Hematopoietic multipotent progenitor cell (in vitro differentiated cells): ENCODE data around the gene BTBD10. TPM values are rescaled to one million over a fixed set of nuclear protein-coding genes. Genes with fewer than 3 reads are reported as not detected.

Source experiments
- DNase-seq, 3 donors: peaks; one replicate each; pipeline ENCODE4 v3.0.0-alpha.2; 2011 to 2015; ENCODE audit warnings: low read depth in 2 of 3, low spot score in 2 of 3
- total RNA-seq: library from RNA; depleted of rRNA; stranded (reverse); fragments of >200 nt; gene quantifications from one replicate; pipeline ENCODE4 v1.2.3, GENCODE V29; 2012

Gene BTBD10
- total RNA-seq, result 15.1 TPM

DNA sequence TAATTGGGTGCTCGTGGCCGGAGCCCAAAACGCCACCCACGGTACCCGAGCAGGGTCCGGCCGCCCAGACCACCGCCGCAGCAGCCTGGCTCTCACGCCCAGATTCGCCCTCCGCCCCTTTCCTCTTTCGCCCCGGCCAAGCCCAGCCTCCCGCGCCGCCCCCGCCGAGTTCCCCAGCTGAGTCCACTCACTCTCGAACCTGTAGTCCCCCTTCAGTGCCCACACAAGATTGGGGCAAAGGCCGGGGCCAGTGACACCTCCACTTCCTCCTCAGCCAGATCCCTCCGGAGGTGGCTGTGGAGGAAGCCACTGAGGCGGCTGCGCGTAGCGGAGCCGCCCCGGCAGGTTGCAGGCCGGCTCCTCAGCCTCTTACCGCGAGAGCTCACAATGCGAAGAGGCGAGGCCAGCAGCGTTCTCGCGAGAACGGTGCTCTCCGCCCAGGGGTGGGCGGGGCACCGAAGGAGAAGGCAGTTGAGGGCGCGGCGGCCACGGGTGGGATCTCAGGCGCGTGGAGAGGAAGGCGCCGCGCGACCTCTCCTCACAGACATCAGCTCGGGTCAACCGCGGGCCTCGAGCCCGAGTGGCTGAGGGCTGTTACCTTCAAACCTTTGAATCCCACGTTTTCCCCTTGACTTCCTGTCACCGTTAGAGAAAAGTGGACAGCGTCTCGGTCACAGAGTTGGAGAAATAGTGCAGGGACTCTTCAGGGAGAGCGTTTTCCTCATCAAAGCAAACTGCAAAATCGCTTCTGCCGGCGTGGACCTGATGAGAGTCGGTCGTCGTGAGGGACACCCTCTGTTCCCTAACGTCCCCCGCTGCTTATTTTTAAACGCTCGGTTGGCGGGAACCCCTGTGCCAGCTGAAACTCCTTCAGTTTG lies at the start of gene BTBD10:
TSS of gene BTBD10 (minus strand) at position 322 of the 878 bp plus-strand sequence. CDS start 18,098 bp downstream, outside the sequence.
- DNase-seq, result peak; percentile 90 to 98 (median 97)

DNA sequence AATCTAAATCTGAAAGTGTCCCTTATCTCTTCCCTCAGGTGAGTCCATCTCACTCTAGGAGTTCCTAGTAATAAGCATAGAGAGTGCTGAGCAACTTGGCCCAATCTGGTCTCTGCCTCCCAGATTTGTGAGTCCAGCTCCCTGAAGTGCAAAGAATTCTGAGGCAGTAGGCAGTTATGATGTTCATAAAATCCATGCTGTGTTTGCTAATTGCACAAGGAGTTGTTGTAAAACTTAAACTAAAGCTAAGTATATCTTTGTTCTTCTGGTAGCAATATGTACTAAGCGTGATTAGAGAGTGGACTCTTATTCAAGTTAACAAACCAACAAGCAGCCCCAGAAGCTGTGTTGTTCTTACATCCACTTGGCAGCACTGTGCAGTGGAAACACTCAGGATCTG lies 40.4 kb upstream of the BTBD10 start:
- no peak for DNase-seq

DNA sequence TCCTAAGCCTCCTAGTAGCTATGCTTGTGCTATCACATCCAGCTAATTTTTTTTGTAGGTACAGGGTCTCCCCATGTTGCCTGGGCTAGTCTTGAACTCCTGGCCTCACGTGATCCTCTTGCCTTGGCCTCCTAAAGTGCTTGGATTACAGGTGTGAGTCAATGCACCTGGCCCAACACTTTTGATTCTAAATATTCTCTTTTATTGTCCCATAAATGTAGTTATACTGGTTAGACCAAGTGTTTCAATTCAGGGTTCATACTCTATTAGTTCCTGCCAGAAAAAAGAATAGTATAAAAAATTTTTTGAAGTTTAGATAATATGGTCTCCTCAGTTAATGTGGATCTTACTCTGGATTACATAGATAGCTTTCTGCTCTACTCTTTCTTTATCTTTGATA lies 39.5 kb upstream of the BTBD10 start:
- no peak for DNase-seq

DNA sequence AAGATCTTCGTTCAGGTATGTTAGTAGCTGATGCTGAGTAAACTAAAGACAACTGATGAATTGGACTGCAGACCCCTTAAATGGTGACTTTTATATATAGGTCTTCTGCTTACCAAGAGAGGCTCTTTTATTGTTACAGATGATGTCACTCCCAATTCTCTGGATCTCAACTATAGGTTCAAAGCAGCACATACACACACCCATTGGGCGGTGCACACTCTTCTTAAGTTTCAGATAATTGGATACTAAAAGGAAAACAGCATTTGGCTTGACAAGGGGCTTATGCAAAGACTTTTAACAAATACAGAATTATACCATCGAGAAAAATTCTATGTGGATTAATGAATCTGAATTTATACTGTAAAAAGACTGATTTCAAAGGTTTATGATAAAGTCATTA lies 32.9 kb upstream of the BTBD10 start, which contains the start of gene PTH:
TSS of gene PTH (minus strand) at position 69 of the 400 bp plus-strand sequence. CDS start 3,142 bp downstream, outside the sequence.
- no peak for DNase-seq

DNA sequence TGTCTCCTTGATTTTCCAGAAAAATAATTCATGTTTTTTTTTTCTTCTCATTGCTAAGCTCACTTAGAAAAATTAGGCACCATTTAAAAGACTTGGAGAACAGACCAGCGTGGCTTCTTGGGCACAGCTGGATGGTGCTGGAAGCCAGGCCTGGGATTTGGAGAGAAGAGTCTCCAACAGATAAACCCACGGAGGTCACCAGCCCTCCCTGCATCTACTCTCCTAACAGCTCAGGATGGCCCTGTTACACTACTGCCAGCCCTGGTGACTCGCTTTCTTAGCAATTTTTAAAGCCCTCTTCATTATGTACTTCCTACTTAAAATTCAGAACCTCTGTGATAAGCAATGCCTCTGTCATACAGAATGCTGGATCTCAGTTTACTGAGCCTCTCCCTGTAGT lies 31.0 kb upstream of the BTBD10 start:
- no peak for DNase-seq

DNA sequence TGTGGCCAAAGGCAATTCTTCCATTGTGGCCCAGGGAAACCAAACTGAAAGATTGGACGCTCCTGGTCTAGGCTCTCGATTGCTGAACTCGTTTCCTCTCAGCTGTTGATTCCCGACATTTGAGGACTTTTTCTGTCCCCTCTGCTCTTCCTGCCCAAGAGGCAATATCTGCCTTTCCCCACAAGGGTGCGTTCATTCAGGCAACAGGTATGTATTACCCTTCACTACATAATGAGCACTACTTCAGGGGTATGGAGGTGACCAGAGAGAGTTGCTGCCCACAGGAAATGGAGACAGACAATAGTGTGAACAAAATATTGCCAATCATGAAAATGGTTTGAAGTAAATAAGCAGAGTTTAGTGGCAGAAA lies 24.6 kb upstream of the BTBD10 start:
- peak in 2 of 3 donors; percentile 17 to 32 for DNase-seq

DNA sequence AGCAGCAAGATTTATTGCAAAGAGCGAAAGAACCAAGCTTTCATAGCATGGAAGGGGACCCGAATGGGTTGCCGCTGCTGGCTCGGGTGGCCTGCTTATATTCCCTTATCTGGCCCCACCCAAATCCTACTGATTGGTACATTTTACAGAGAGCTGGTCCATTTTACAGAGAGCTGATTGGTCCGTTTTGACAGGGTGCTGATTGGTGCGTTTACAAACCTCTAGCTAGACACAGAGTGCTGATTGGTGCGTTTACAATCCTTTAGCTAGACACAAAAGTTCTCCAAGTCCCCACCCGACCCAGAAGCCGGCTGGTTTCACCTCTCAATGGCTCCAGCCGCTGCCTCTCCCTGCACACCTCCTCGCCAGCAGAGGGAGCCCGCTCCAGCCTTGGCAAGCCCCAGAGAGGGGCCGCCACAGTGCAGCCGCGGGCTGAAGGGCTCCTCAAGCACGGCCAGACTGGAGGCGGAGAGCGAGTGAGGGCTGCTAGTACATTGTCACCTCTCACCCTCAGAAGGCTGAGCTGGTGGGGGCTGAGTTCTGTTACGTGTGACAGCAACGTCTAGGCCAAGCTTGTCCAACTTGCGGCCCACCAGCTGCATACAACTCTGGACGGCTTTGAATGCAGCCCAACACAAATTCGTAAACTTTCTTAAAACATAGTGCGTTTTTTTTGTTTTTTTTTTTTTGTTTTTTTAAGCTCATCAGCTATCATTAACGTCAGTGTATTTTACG lies 24.1 kb upstream of the BTBD10 start:
- peak in 2 of 3 donors; percentile 60 to 66 for DNase-seq

DNA sequence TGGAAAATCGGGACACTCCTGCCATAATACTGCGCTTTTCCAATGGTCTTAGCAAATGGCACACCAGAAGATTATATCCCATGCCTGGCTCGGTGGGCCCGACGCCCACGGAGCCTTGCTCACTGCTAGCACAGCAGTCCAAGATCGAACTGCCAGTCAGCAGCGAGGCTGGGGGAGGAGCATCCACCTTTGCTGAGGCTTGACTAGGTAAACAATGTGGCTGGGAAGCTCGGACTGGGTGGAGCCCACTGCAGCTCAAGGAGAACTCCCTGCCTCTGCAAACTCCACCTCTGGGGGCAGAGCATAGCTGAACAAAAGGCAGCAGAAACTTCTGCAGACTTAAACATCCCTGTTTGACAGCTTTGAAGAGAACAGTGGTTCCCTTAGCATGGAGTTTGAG lies 17.2 kb upstream of the BTBD10 start:
- no peak for DNase-seq

DNA sequence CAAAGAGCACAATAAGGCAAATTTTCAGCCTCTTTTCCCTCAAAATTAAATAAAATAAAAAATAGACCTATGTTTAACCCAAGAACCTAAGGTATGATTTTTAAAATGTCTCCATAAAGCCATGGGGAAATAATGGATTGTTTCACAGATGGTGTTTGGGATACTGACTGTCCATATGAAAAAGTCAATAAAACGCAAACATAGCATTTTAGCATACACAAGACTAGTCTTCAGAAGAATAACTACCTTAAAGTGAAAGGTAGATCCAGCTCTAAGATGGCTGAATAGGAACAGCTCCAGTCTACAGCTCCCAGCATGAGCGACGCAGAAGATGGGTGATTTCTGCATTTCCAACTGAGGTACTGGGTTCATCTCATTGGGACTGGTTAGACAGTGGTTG lies 16.7 kb upstream of the BTBD10 start:
- no peak for DNase-seq

DNA sequence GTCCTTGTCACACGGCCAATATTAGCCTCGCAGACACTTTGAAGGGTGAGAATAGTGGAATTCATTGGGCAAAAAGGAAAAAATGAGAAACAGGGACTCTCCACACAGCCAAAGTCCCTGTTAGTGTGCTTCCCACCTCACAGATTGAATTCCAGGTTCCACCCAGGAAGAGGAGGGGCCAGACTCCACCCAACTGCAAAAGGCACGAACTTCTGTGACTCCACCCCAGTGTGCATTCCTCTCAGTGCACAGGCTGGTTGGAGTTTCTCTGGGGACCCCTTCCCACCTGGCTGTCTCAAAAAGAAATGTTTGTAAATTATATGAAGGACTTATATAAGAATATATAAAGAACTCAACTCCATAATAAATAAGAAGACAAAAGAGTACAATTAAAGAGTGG lies 12.1 kb upstream of the BTBD10 start:
- no peak for DNase-seq

DNA sequence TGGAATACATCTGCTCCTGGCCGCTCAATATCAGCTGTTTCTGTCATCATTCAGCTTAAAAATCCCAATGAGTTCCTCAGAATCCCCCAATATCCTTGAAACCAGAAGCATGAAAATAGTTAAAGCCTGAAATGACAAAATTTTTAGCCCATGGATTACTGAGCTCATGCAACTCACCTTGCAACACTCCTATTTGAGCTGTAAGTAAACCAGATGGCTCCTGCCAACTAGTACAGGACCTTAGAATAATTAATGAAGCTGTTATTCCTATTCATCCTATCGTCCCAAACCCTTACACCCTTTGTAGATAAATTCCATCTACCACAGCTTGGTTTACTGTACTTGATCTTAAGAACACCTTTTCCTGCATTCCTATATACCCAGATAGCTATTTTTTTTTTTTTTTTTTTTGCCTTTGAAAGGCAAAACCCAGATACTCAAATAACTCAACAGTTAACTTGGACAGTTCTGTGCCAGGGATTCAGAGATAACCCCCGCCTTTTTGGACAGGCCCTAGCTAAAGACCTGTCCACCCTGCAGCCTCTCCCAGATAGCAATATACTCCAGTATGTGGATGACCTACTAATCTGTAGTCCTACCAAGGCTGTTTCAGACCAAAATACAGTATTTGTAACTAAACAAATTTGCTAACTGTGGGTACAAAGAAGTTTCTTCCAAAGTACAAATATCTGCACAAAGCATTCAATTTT lies 10.1 kb upstream of the BTBD10 start:
- DNase-seq, result no peak

DNA sequence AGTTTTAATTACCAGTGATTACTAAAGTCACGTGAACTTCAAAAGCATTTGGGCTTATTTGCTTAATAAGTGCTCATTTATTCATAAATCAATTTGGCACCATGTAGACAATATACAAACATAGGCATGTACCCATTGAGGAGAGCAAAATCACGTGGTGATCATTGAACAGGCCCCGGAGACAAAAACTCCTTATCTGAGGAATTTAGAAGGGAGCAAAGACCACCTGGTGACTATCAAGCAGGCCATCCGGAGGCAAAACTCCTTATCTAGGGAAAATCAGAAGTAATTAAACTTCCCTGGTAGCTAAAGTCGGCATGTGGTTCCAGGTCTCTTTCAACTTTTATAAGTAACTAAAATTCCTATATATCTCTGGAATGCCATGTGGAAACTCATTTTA lies 5.7 kb upstream of the BTBD10 start:
- DNase-seq, result no peak

DNA sequence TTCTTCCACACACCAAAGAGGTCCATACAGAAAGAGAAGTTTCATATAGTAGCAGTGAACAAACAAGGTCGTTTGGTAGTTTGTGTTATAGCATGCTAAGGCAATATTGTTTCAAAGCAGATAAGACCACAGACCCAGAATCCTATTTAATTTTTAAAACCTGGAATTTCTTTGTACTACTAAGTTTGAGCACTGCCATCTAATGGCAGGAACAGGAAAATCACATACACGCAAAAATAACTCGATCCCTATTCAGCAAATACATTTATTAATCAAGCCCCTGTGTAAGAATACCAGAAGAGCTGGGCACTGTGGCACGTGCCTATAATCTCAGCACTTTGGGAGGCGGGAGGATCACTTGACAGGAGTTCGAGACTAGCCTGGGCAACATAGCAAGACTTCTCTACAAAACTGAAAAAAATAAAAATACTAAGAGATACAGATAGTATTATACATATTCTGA lies 2.9 kb upstream of the BTBD10 start:
- peak in 1 of 3 donors; percentile 26 for DNase-seq

DNA sequence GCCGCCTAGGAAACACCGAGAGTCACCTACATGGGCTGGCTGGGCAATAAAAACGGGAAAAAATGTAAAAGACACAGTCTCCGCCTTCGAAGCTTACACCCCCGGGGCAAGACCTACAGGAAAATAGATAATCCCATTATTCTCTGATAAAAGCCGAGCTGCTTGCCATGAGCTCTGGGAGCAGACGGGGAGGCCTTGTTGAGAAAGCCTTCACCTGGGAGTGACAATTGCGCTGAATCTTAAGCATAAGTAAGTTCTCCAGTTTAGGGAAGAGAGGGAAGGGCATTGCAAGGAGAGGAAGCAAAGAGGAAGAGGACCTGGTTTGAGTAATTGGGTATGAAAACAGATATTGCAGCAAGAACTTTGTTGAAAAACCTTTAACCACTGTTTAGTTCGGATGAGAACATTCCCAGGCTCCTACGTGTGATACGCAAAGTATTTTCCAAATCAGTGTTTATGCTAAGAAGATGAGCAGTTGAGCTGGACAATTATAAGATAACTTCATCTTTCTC lies 813 bp upstream of the BTBD10 start:
- no peak for DNase-seq

DNA sequence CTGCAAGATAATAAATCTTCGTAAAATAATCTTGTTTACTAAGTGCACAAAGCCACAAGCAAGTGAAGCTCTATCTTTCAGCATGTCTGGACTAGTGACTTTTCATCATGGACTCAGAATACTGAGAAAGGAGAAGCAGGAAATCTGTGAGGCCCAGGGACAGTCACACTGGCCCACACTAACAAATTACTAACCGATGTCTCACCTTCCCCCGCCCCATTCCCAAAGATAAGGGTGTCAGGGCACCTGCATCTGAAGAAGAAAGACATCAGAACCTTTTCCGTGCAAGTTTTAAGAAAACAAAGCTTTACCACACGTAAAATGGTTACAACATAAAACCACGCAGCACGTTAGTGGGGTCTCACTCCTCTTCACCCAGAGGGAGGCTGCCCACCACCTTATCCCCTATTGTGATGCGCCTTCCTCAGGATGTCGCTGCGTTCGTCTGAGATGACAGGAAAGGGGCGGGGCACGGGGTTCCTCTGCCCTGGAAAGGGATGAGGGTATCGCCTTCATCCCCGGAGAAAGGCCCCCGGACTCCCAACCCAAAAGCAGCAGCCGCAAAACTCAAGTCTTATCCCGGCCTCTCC lies 616 bp downstream of the BTBD10 start:
- peak in 2 of 3 donors; percentile 48 to 54 for DNase-seq

DNA sequence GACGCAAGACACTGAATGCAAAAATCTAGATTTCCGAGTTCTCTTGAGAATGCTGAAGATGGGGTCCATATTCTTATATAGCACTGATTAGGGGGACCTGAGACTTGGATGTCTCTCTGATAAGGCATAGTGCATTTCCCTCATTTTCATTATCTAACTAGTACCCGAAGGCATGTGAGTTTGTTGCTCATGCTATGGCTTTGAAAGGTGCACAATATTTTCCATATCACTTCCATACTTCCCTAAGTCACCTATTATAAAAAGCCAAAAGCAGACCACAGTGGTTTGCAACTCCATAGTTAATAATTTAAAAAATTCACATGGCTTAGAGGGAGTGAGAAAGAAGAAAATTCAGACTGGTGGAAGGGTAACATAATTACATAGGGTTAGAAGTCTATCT lies 1.7 kb downstream of the BTBD10 start:
- no peak for DNase-seq

DNA sequence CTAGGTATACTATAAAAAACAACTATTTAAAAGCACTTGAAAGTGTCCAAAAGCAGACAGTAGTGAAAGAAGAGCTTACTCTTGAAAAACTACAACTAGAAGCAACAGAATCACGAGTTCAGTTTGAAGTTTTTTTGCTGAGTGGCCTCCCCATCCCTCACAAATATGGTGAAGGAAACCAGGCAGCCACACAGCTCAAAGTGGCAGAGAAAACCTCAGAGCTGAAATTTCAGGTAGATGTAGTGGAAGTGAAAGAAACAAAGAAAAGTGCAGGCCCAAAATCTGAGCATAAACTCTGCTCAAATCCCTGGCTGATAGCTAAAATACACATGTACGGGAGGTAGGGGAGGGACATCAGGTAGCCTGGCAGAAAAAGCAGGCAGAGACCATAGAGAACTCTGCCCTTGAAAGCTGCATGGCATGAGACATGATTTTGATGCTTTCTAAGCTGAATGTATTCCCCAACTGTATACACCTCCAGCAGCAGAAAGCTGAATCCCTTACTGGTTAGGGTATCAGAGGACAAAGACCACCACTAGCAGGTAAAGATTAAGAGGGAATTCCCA lies 12.1 kb downstream of the BTBD10 start:
- DNase-seq, result no peak

DNA sequence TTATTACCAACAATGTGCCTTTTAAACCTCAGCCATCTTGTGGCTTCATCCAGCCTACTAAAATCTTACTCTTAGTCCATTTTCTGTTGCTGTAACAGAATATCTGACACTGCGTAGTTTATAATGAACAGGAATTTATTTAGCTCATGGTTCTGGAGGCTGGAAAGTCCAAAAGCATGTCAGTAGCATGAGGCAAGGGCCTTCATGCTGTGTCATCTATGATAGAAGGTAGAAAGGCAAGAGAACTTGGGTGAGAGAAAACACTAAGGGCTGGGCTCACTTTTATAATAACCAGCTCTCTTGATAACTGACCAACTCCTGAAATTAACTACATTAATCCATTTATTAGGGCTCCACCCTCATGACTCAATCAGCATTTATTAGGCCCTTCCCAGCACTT lies 13.5 kb downstream of the BTBD10 start:
- DNase-seq, result no peak

DNA sequence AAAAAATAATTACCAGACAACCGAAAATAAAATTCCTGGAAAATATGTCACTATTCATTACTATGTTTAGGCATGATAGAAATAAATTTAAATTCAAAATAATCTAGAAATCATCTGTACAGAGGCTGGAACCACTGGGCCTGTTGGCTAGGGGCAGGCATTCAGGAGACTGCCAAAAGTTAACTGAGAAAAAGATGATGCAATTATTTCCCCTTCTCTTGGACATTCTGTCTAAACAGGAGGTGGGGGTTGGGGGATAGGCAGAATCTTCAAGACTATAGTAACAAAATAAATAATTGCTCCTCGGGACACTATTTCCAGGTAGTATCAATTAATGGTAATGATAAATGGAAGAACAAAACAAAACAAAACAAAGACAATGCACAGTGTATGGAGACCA lies 14.1 kb downstream of the BTBD10 start:
- DNase-seq, result peak in 1 of 3 donors; percentile 5

DNA sequence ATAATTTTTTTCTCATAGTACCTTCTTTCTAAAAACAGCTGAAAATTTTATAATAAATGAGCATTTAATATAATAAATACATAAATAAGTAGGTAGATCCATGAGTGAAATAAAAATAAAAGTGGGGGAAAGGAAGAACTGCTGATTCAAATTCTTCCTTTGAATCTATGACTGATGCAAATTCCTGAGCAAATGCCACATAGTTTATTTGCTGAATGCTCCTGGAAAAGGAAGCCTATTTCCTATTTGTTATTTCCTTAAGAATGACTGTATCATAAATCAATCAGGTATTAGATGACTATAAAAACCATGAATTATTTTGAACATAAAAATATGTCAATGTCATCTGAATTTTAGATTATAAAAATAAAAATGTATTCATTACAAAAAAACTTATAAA lies 16.6 kb downstream of the BTBD10 start:
- no peak for DNase-seq
